Chondrocyte (in vitro differentiated cells): Measurements from ENCODE around the gene PLK2. TPM values are rescaled to one million over a fixed set of nuclear protein-coding genes. Genes with fewer than 3 reads are reported as not detected.

Experiments used
- DNase-seq: peaks from one replicate; pipeline ENCODE4 v3.0.0; 2021; ENCODE audit warnings: mixed read lengths, low spot score
- H3K27ac Mint-ChIP-seq: one replicate; pipeline ENCODE4 v1.8.0; 2021; ENCODE audit warnings: mild to moderate bottlenecking, moderate library complexity, mixed read lengths; ENCODE audit not compliant: unreplicated experiment
- H3K27me3 Mint-ChIP-seq: 2 replicates; pipeline ENCODE4 v1.8.0; 2021; ENCODE audit warnings: low read depth, mixed read lengths
- H3K36me3 Mint-ChIP-seq: 2 replicates; pipeline ENCODE4 v1.8.0; 2021; ENCODE audit warnings: low read depth, mixed read lengths
- H3K4me1 Mint-ChIP-seq: 2 replicates; pipeline ENCODE4 v1.8.0; 2021; ENCODE audit warnings: low read depth, mild to moderate bottlenecking, mixed read lengths
- H3K4me3 Mint-ChIP-seq: one replicate; pipeline ENCODE4 v1.8.0; 2021; ENCODE audit warnings: mild to moderate bottlenecking, moderate library complexity, mixed read lengths; ENCODE audit not compliant: unreplicated experiment
- H3K9me3 Mint-ChIP-seq: 2 replicates; pipeline ENCODE4 v1.8.0; 2021; ENCODE audit warnings: low read depth, mixed read lengths
- CTCF ChIP-seq: fragments of 200-600 bp; sonication (generic); IDR thresholded peaks from 2 replicates; pipeline ENCODE4 v1.5.0; 2021; ENCODE audit warnings: antibody characterized with exemption, mild to moderate bottlenecking, moderate library complexity
- total RNA-seq: library from RNA; stranded (reverse); gene quantifications from 3 replicates; pipeline ENCODE4 v1.2.1, GENCODE V29; 2021

Gene PLK2
- total RNA-seq, 1 donor from 2014 or later, result 46.8 TPM

- no peaks in the 10 kb centered on the region for H3K9me3 Mint-ChIP-seq
- no peaks in the 10 kb centered on the region for H3K4me1 Mint-ChIP-seq
- no peak overlapping the region for H3K27ac Mint-ChIP-seq
- TF ChIP-seq CTCF, result no peak
- peaks cover 10% of the 10 kb centered on the region for H3K27me3 Mint-ChIP-seq
- no peak for DNase-seq
- H3K4me3 Mint-ChIP-seq, result no peak overlapping the region
- no peaks in the 10 kb centered on the region for H3K36me3 Mint-ChIP-seq
Measured at GRCh38 chr5:58481066-58481676, 21.3 kb upstream of the PLK2 start.

DNA sequence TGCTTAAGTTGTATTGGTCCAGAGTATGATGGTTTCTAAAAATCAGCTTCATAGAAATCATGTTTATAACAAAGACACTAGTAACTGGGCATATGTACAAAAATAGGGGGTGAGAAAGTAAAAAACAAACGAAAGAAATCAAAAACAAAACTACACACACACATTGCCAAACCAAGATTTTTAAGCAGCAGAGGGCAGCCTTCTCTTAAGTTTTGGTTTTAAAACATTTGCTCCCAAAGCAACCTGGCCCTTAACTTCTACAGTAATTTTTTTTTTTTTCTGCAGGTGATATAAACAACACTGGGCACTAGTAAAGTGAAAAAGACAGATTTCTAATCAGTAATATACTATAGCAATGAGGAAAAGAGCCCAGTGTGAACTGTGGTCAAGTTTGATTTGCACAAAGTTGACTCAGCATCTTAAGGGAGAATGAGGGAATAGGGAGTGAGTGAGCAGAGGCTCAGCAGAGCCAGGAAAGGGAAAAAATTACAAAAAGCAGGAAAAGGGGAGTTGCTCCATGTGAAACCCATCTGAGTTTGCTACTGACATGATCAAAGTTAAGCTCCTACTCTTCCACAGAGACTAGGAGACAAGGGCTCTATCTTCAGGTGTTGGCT lies 18.0 kb upstream of the PLK2 start:
- DNase-seq, result no peak
- Mint-ChIP-seq H3K4me1 (no peaks in the 10 kb centered on the region), H3K27me3 (no peaks in the 10 kb centered on the region), H3K4me3 (no peak overlapping the region), H3K27ac (no peak overlapping the region), H3K36me3 (peaks cover 3% of the 10 kb centered on the region), H3K9me3 (no peaks in the 10 kb centered on the region)
- TF ChIP-seq CTCF, result peak; percentile 76

DNA sequence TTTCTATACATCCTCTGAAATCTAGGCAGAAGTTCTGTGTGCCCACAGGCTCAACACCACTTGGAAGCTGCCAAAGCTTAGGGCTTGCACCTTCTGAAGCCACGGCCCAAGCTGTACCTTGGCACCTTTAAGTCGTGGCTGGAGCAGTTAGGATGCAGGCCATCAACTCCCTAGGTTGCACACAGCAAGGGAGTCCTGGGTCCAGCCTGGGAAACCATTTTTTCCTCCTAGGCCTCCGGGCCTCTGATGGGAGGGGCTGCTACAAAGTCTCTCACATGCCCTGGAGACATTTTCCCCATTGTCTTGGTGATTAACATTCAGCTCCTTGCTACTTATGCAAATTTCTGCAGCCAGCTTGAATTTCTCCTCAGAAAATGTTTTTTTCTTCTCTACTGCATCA lies 15.5 kb upstream of the PLK2 start:
- H3K4me3 Mint-ChIP-seq, result no peak overlapping the region
- H3K27me3 Mint-ChIP-seq, result no peaks in the 10 kb centered on the region
- H3K9me3 Mint-ChIP-seq, result no peaks in the 10 kb centered on the region
- TF ChIP-seq CTCF, result no peak
- DNase-seq, result no peak
- H3K27ac Mint-ChIP-seq, result no peak overlapping the region
- no peaks in the 10 kb centered on the region for H3K4me1 Mint-ChIP-seq
- peaks cover 3% of the 10 kb centered on the region for H3K36me3 Mint-ChIP-seq

DNA sequence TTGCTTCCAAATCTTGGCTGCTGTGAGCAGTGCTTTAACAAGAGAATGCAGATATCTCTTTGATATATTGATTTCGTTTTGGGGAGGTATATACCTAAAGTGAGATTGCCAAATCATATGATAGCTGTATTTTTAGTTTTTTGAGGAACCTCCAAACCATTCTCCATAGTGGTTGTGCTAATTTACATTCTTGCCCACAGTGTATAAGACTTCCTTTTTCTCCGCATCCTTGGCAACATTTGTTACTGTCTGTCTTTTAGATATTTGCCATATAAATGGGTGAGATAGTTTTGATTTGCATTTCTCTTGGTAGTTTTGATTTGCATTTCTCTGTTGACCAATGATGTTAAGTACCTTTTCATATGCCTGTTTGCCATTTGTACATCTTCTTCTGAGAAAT lies 10.0 kb upstream of the PLK2 start:
- Mint-ChIP-seq H3K36me3 (peaks cover 3% of the 10 kb centered on the region), H3K27me3 (no peaks in the 10 kb centered on the region), H3K9me3 (no peaks in the 10 kb centered on the region), H3K27ac (no peak overlapping the region), H3K4me3 (no peak overlapping the region), H3K4me1 (peaks cover 6% of the 10 kb centered on the region)
- DNase-seq, result no peak
- no peak for TF ChIP-seq CTCF

DNA sequence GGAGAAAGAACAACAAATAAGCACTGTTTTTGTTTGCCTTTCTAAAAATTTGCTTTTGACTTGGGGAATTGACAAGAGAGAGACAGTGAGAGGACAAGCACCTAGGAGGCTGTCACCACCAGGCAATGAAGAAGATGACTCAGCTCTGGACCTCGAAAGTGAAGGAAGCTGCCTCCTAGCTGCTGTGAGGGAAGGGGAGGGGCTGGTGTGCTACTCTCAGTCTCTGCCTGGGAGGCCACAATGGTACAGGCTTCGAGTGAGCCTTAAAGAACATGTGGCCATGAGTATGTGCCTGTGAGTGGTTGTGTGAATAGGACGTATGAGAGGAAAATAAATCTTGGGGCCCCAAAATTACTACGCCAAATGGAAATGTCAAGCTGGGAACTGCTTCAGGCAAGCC lies 7.1 kb upstream of the PLK2 start:
- no peak overlapping the region for H3K4me3 Mint-ChIP-seq
- no peak overlapping the region for H3K27ac Mint-ChIP-seq
- peaks cover 13% of the 10 kb centered on the region for H3K4me1 Mint-ChIP-seq
- H3K27me3 Mint-ChIP-seq, result no peaks in the 10 kb centered on the region
- no peak for DNase-seq
- H3K36me3 Mint-ChIP-seq, result no peaks in the 10 kb centered on the region
- TF ChIP-seq CTCF, result peak; percentile 8
- H3K9me3 Mint-ChIP-seq, result no peaks in the 10 kb centered on the region
